HepG2 (cell line): ENCODE results near the gene NUTF2. TPM values are rescaled to one million over a fixed set of nuclear protein-coding genes. Genes with fewer than 3 reads are reported as not detected.

Source experiments
- ADNP ChIP-seq: sonication (generic); formaldehyde crosslinking; IDR thresholded peaks from 2 replicates; pipeline ENCODE4 v1.4.0; 2020; ENCODE audit warnings: missing genetic modification reagents
- CBX1 ChIP-seq: IDR thresholded peaks from one replicate; pipeline ENCODE4 v1.6.1; 2016; ENCODE audit warnings: antibody characterized with exemption, low read depth
- CC2D1A ChIP-seq: sonication (generic); formaldehyde crosslinking; IDR thresholded peaks from 2 replicates; pipeline ENCODE4 v1.8.1; 2023; ENCODE audit warnings: mild to moderate bottlenecking, missing genetic modification reagents
- ETV6 ChIP-seq: sonication (generic); formaldehyde crosslinking; conservative IDR thresholded peaks from 2 replicates; pipeline ENCODE4 v1.4.0; 2020; ENCODE audit warnings: missing genetic modification reagents
- GPBP1L1 ChIP-seq: sonication (generic); formaldehyde crosslinking; IDR thresholded peaks from 2 replicates; pipeline ENCODE4 v1.5.0; 2020; ENCODE audit warnings: mild to moderate bottlenecking, missing genetic modification reagents
- GPN1 ChIP-seq: sonication (generic); formaldehyde crosslinking; IDR thresholded peaks from 2 replicates; pipeline ENCODE4 v1.5.1; 2020; ENCODE audit warnings: missing genetic modification reagents, borderline replicate concordance
- HMG20B ChIP-seq: conservative IDR thresholded peaks from 2 replicates; pipeline ENCODE4 v1.6.1; 2016; ENCODE audit warnings: missing genetic modification reagents, missing compliant biosample characterization
- HOXA3 ChIP-seq: sonication (generic); formaldehyde crosslinking; IDR thresholded peaks from 2 replicates; pipeline ENCODE4 v1.5.0; 2020; ENCODE audit warnings: missing genetic modification reagents
- JDP2 ChIP-seq: sonication (generic); formaldehyde crosslinking; IDR thresholded peaks from 2 replicates; pipeline ENCODE4 v1.8.1; 2022; ENCODE audit warnings: missing genetic modification reagents, borderline replicate concordance
- NCOA1 ChIP-seq: sonication (generic); formaldehyde crosslinking; IDR thresholded peaks from 2 replicates; pipeline ENCODE4 v1.9.0; 2021; ENCODE audit warnings: missing genetic modification reagents
- NCOA5 ChIP-seq: sonication (generic); formaldehyde crosslinking; IDR thresholded peaks from 2 replicates; pipeline ENCODE4 v1.4.0; 2020; ENCODE audit warnings: missing genetic modification reagents
- NFYC ChIP-seq: IDR thresholded peaks from 2 replicates; pipeline ENCODE4 v1.6.1; 2016; ENCODE audit warnings: missing genetic modification reagents, missing compliant biosample characterization
- SMAD9 ChIP-seq: sonication (generic); formaldehyde crosslinking; IDR thresholded peaks from 2 replicates; pipeline ENCODE4 v1.5.1; 2020; ENCODE audit warnings: mild to moderate bottlenecking, missing genetic modification reagents
- TIGD3 ChIP-seq: sonication (generic); formaldehyde crosslinking; IDR thresholded peaks from 2 replicates; pipeline ENCODE4 v1.5.1; 2020; ENCODE audit warnings: mild to moderate bottlenecking, missing genetic modification reagents, borderline replicate concordance
- ZMYM2 ChIP-seq: sonication (generic); formaldehyde crosslinking; IDR thresholded peaks from 2 replicates; pipeline ENCODE4 v1.8.0; 2022; ENCODE audit warnings: mild to moderate bottlenecking, missing genetic modification reagents
- ZNF207 ChIP-seq: fragments of 450-650 bp; IDR thresholded peaks from 2 replicates; pipeline ENCODE4 v1.6.1; 2016; ENCODE audit warnings: antibody characterized with exemption, borderline replicate concordance
- ZNF235 ChIP-seq: sonication (generic); formaldehyde crosslinking; IDR thresholded peaks from 2 replicates; pipeline ENCODE4 v1.8.1; 2023; ENCODE audit warnings: mild to moderate bottlenecking, missing genetic modification reagents, borderline replicate concordance
- ZNF569 ChIP-seq: sonication (generic); formaldehyde crosslinking; IDR thresholded peaks from 2 replicates; pipeline ENCODE4 v1.5.0; 2020; ENCODE audit warnings: mild to moderate bottlenecking, missing genetic modification reagents, moderate library complexity, borderline replicate concordance
- ZNF597 ChIP-seq: sonication (generic); formaldehyde crosslinking; IDR thresholded peaks from 2 replicates; pipeline ENCODE4 v1.5.0; 2020; ENCODE audit warnings: missing genetic modification reagents
- ZNF780A ChIP-seq: sonication (generic); formaldehyde crosslinking; IDR thresholded peaks from 2 replicates; pipeline ENCODE4 v1.8.0; 2022; ENCODE audit warnings: mild to moderate bottlenecking, missing genetic modification reagents, moderate library complexity
- ZNF841 ChIP-seq: sonication (generic); formaldehyde crosslinking; IDR thresholded peaks from 2 replicates; pipeline ENCODE4 v1.8.1; 2023; ENCODE audit warnings: missing genetic modification reagents, borderline replicate concordance
- polyA plus RNA-seq, 8 experiments: library from polyadenylated mRNA; depleted of rRNA in 3 of 8; stranded (reverse) in 7 of 8; unstranded in 1 of 8; fragments of >200 nt; fragmentation: Illumina TruSeq in 4 of 8; extraction: Trizol in 4 of 8; gene quantifications; 2 replicates each; pipeline versions ENCODE4 v1.2.1 to v1.2.3, GENCODE V29; 2011 to 2016; ENCODE audit warnings: low read depth in 4 of 8, missing spikeins in 1 of 8, mixed read lengths in 1 of 8; ENCODE audit not compliant: insufficient read depth in 1 of 8
- total RNA-seq, 5 experiments: library from RNA; depleted of rRNA; stranded (reverse); fragments of >200 nt; fragmentation: Illumina TruSeq; extraction: Trizol; gene quantifications; 2 replicates each; pipeline ENCODE4 v1.2.3, GENCODE V29; 2016; ENCODE audit warnings: low read depth in 1 of 5
- TF ChIP-seq, protein P1 (sequence below): sonication (generic); formaldehyde crosslinking; IDR thresholded peaks from 2 replicates; pipeline ENCODE4 v1.5.0; 2020; ENCODE audit warnings: mild to moderate bottlenecking, low read depth, missing genetic modification reagents, borderline replicate concordance
- TF ChIP-seq, protein P2 (sequence below): sonication (generic); formaldehyde crosslinking; IDR thresholded peaks from 2 replicates; pipeline ENCODE4 v1.8.0; 2022; ENCODE audit warnings: missing genetic modification reagents, mild to moderate bottlenecking, inconsistent platforms, borderline replicate concordance
- TF ChIP-seq, protein P3 (sequence below): sonication (generic); formaldehyde crosslinking; IDR thresholded peaks from 2 replicates; pipeline ENCODE4 v1.5.0; 2020; ENCODE audit warnings: mild to moderate bottlenecking, missing genetic modification reagents

Gene NUTF2
- total and polyA plus RNA-seq, 2 of the 13 experiments (the other 11 are each of a cell fraction or from before 2014, with no cell fraction given) = 168 to 214 TPM

GRCh38 chr16:67857547-67858233, 11.0 kb downstream of the NUTF2 start (continued):
- TF ChIP-seq HMG20B (CRISPR knock-in tag) = no peak
- TF ChIP-seq ZNF841 (CRISPR knock-in tag) = no peak
- no peak for TF ChIP-seq ETV6 (CRISPR knock-in tag)
- TF ChIP-seq NFYC (CRISPR knock-in tag) = no peak
- no peak for TF ChIP-seq SMAD9 (CRISPR knock-in tag)
- no peak for TF ChIP-seq ADNP (CRISPR knock-in tag)
- peak; percentile 48; the same call in 1 of the 2 replicates for TF ChIP-seq HOXA3 (CRISPR knock-in tag)
- TF ChIP-seq, protein P1, sequence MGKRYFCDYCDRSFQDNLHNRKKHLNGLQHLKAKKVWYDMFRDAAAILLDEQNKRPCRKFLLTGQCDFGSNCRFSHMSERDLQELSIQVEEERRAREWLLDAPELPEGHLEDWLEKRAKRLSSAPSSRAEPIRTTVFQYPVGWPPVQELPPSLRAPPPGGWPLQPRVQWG (CRISPR knock-in tag) = no peak
- no peak for TF ChIP-seq JDP2 (CRISPR knock-in tag)
- TF ChIP-seq, protein P2, sequence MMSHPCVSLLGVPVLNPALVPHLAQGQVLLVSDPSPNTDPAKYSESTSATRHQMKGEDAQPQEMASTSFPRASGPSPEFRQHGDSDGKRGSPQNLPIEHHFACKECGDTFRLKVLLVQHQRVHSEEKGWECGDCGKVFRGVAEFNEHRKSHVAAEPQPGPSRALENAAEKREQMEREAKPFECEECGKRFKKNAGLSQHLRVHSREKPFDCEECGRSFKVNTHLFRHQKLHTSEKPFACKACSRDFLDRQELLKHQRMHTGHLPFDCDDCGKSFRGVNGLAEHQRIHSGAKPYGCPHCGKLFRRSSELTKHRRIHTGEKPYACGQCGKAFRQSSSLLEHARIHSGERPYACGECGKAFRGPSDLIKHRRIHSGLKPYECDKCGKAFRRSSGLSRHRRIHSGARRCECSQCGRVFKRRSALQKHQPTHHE = no peak
- no peak for TF ChIP-seq ZNF597 (CRISPR knock-in tag)
- TF ChIP-seq, protein P3, sequence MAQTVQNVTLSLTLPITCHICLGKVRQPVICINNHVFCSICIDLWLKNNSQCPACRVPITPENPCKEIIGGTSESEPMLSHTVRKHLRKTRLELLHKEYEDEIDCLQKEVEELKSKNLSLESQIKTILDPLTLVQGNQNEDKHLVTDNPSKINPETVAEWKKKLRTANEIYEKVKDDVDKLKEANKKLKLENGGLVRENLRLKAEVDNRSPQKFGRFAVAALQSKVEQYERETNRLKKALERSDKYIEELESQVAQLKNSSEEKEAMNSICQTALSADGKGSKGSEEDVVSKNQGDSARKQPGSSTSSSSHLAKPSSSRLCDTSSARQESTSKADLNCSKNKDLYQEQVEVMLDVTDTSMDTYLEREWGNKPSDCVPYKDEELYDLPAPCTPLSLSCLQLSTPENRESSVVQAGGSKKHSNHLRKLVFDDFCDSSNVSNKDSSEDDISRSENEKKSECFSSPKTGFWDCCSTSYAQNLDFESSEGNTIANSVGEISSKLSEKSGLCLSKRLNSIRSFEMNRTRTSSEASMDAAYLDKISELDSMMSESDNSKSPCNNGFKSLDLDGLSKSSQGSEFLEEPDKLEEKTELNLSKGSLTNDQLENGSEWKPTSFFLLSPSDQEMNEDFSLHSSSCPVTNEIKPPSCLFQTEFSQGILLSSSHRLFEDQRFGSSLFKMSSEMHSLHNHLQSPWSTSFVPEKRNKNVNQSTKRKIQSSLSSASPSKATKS (CRISPR knock-in tag) = no peak
- no peak for TF ChIP-seq CBX1
- TF ChIP-seq ZNF235 (CRISPR knock-in tag) = no peak
- TF ChIP-seq ZNF780A (CRISPR knock-in tag) = no peak
- TF ChIP-seq CC2D1A = no peak
- TF ChIP-seq NCOA5 = no peak
- TF ChIP-seq ZMYM2 (CRISPR knock-in tag) = no peak
- TF ChIP-seq NCOA1 (CRISPR knock-in tag) = no peak
- no peak for TF ChIP-seq ZNF569 (CRISPR knock-in tag)
- no peak for TF ChIP-seq GPN1 (CRISPR knock-in tag)
- TF ChIP-seq ZNF207 = no peak
- no peak for TF ChIP-seq TIGD3 (CRISPR knock-in tag)
- TF ChIP-seq GPBP1L1 = no peak
